Thyroid gland (tissue), 4 donors: ENCODE data around the gene SPA17.

ENCODE experiments used
- POLR2A ChIP-seq, 2 donors: fragments of 450-650 bp; IDR thresholded peaks; one replicate each; pipeline ENCODE4 v1.6.1; 2017; ENCODE audit warnings: antibody characterized with exemption in 2 of 2, mild to moderate bottlenecking in 2 of 2, moderate library complexity in 1 of 2
- TF ChIP-seq, protein P1 (sequence below), 6 experiments: fragments of 200-600 bp in 3 of 6; fragments of 450-650 bp in 3 of 6; sonication (generic) in 3 of 6; IDR thresholded peaks; one replicate each; pipeline ENCODE4 v1.5.1; 2016 to 2019; ENCODE audit warnings: antibody characterized with exemption in 6 of 6, mild to moderate bottlenecking in 2 of 6, inconsistent platforms in 1 of 6, moderate library complexity in 1 of 6

GRCh38 chr11:124658986-124659385 is 14.7 kb upstream of the SPA17 start:
- TF ChIP-seq POLR2A (IDR thresholded peaks at IDR 0.05) = no peak
- TF ChIP-seq, protein P1, sequence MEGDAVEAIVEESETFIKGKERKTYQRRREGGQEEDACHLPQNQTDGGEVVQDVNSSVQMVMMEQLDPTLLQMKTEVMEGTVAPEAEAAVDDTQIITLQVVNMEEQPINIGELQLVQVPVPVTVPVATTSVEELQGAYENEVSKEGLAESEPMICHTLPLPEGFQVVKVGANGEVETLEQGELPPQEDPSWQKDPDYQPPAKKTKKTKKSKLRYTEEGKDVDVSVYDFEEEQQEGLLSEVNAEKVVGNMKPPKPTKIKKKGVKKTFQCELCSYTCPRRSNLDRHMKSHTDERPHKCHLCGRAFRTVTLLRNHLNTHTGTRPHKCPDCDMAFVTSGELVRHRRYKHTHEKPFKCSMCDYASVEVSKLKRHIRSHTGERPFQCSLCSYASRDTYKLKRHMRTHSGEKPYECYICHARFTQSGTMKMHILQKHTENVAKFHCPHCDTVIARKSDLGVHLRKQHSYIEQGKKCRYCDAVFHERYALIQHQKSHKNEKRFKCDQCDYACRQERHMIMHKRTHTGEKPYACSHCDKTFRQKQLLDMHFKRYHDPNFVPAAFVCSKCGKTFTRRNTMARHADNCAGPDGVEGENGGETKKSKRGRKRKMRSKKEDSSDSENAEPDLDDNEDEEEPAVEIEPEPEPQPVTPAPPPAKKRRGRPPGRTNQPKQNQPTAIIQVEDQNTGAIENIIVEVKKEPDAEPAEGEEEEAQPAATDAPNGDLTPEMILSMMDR (IDR thresholded peaks at IDR 0.05) = no peak
